Activated T-cell treated with anti-CD3 and anti-CD28 coated beads, Interleukin-2, amount 50 U/mL, for 24 hours (primary cell): ENCODE measurements around the gene PMP22.
"Not testable (repeated sequence)": the region's sequence is repeated elsewhere in the genome, so short reads cannot be mapped to it uniquely, and the experiment has no call there.

ENCODE experiments used
- DNase-seq: peaks from one replicate; pipeline ENCODE4 v3.0.0-alpha.2; 2020
- H3K27ac Mint-ChIP-seq: 2 replicates; pipeline ENCODE4 v1.8.0; 2020; ENCODE audit warnings: mild to moderate bottlenecking, mixed read lengths
- H3K27me3 Mint-ChIP-seq: 2 replicates; pipeline ENCODE4 v1.8.0; 2020; ENCODE audit warnings: mixed read lengths
- H3K36me3 Mint-ChIP-seq: 2 replicates; pipeline ENCODE4 v1.8.0; 2020; ENCODE audit warnings: low read depth, mixed read lengths
- H3K4me1 Mint-ChIP-seq: 2 replicates; pipeline ENCODE4 v1.8.0; 2020; ENCODE audit warnings: low read depth, mixed read lengths
- H3K4me3 Mint-ChIP-seq: 2 replicates; pipeline ENCODE4 v1.8.0; 2020; ENCODE audit warnings: mild to moderate bottlenecking, moderate library complexity, mixed read lengths
- H3K9me3 Mint-ChIP-seq: 2 replicates; pipeline ENCODE4 v1.8.0; 2020; ENCODE audit warnings: mixed read lengths

The PMP22 gene

GRCh38 chr17:15232517-15232915 lies 32.6 kb downstream of the PMP22 start:
- no peaks in the 10 kb centered on the region for H3K9me3 Mint-ChIP-seq
- peaks cover 6% of the 10 kb centered on the region for H3K27me3 Mint-ChIP-seq
- H3K27ac Mint-ChIP-seq: no peak overlapping the region
- H3K4me1 Mint-ChIP-seq: peaks cover 11% of the 10 kb centered on the region
- no peak for DNase-seq
- no peak overlapping the region for H3K4me3 Mint-ChIP-seq
- H3K36me3 Mint-ChIP-seq: no peaks in the 10 kb centered on the region

GRCh38 chr17:15231851-15232516 lies 33.1 kb downstream of the PMP22 start:
- peaks cover 11% of the 10 kb centered on the region for H3K4me1 Mint-ChIP-seq
- no peak for DNase-seq
- H3K4me3 Mint-ChIP-seq: no peak overlapping the region
- H3K36me3 Mint-ChIP-seq: no peaks in the 10 kb centered on the region
- H3K27ac Mint-ChIP-seq: no peak overlapping the region
- H3K27me3 Mint-ChIP-seq: peaks cover 6% of the 10 kb centered on the region
- H3K9me3 Mint-ChIP-seq: no peaks in the 10 kb centered on the region

DNA sequence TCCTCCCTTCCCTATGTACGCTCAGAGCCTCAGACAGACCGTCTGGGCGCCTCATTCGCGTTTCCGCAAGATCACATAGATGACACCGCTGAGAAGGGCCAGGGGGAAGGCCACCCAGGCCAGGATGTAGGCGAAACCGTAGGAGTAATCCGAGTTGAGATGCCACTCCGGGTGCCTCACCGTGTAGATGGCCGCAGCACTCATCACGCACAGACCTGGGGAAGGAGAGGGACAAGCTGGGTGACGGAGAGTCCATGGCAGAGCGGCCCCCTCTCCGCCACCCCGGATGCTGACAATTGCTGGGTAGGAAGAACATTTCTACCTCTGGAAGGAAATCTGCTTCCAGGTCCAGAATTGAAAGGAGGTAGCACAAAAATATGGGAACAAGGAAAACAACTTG lies 34.3 kb downstream of the PMP22 start:
- Mint-ChIP-seq H3K27ac (no peak overlapping the region), H3K4me3 (no peak overlapping the region), H3K4me1 (no peaks in the 10 kb centered on the region), H3K27me3 (peaks cover 3% of the 10 kb centered on the region), H3K9me3 (no peaks in the 10 kb centered on the region), H3K36me3 (no peaks in the 10 kb centered on the region)
- no peak for DNase-seq

DNA sequence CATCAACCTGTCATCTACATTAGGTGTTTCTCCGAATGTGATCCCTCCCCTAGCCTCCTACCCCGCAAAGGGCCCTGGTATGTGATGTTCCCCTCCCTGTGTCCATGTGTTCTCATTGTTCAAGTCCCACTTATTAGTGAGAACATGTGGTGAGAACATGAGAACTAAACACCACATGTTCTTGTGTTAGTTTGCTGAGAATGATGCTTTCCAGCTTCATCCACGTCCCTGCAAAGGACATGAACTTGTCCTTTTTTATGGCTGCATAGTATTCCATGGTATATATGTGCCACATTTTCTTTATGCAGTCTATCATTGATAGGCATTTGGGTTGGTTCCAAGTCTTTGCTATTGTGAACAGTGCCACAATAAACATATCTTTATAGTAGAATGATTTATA lies 43.3 kb downstream of the PMP22 start:
- H3K4me3 Mint-ChIP-seq, H3K27me3 Mint-ChIP-seq, H3K27ac Mint-ChIP-seq, H3K9me3 Mint-ChIP-seq, H3K4me1 Mint-ChIP-seq, DNase-seq, H3K36me3 Mint-ChIP-seq: not testable (repeated sequence)

DNA sequence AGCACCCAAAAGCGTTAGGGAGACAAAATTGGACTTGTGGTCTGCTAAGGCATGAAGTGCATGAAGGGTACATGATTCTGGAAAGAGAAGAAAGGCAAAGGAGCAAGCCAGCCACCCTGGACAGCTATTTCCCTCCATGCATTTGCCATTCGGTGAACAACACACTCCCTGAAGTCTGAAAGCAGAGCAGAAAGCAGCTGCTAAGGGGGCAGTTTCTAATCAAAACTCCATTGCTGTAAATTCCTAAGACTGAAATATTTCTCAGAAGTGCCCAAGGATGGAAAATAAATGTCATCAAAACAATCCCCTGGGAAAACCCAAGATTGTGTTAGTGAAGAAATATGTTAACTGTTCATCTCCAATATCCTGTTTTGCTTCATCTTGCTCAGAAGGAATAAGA lies 44.3 kb downstream of the PMP22 start:
- H3K4me1 Mint-ChIP-seq: no peaks in the 10 kb centered on the region
- H3K4me3 Mint-ChIP-seq: no peak overlapping the region
- no peaks in the 10 kb centered on the region for H3K9me3 Mint-ChIP-seq
- no peak overlapping the region for H3K27ac Mint-ChIP-seq
- H3K36me3 Mint-ChIP-seq: no peaks in the 10 kb centered on the region
- H3K27me3 Mint-ChIP-seq: peaks cover 12% of the 10 kb centered on the region
- DNase-seq: no peak

GRCh38 chr17:15216481-15216880 lies 48.6 kb downstream of the PMP22 start:
- Mint-ChIP-seq H3K9me3 (no peaks in the 10 kb centered on the region), H3K4me1 (no peaks in the 10 kb centered on the region), H3K27ac (no peak overlapping the region), H3K4me3 (no peak overlapping the region), H3K36me3 (no peaks in the 10 kb centered on the region), H3K27me3 (peaks cover 18% of the 10 kb centered on the region)
- DNase-seq: no peak

DNA sequence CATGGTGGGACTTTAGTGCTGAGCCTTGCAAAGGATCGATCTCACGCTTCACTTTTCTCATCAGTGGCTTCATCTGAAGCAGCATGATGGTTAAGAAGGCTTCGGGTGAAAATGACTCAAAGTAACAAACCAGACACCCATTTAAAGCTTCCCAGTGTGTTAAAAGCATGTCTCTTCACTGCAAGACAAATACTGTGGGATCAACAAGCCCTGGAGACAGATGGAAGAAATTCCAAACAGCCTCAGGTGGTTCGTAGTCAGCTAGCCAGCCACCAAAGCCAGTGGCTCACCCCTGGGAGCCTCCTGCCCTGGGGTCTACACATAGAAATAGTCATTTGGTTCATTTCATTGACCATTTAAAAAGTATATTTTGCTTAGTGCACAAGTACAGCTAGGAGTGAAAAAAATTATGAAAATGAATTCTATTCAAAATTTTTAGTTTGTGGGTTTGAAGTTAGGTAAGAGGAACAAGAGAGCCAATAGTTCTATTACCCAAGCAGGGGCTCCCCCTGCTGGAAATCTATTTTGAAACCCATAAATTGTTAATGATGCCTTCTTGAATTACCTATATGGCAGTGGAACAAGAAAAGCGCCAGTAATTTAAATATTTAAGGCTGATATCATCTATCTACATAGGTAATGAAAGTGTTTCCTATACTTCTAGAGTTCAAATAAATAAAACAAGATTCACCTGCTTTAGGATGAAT lies 51.6 kb downstream of the PMP22 start:
- no peak overlapping the region for H3K27ac Mint-ChIP-seq
- peaks cover 18% of the 10 kb centered on the region for H3K27me3 Mint-ChIP-seq
- no peak for DNase-seq
- no peaks in the 10 kb centered on the region for H3K36me3 Mint-ChIP-seq
- no peak overlapping the region for H3K4me3 Mint-ChIP-seq
- H3K4me1 Mint-ChIP-seq: no peaks in the 10 kb centered on the region
- H3K9me3 Mint-ChIP-seq: no peaks in the 10 kb centered on the region

DNA sequence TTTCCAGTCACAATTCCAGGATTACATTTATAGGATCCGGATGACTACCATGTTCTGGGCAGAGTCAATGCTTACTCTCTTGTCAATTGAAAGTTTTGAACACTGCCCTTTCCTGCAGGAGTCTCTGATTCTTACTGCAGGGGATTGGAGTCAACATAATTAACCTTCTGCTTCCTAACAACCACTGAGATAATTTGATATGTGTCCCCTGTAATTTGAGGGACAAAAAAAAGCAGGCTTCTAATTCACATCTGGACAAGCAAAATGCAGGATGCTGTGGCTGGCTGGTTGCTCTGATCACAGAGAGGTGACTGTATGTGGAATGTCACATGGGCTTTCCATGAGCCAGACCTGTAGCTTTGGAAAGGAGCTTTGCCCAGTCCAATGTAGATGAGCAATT lies 54.9 kb downstream of the PMP22 start:
- Mint-ChIP-seq H3K4me3 (no peak overlapping the region), H3K4me1 (no peaks in the 10 kb centered on the region), H3K27ac (no peak overlapping the region), H3K9me3 (no peaks in the 10 kb centered on the region), H3K27me3 (peaks cover 22% of the 10 kb centered on the region), H3K36me3 (no peaks in the 10 kb centered on the region)
- no peak for DNase-seq

GRCh38 chr17:15203062-15203461 lies 62.1 kb downstream of the PMP22 start:
- not testable (repeated sequence) for H3K36me3 Mint-ChIP-seq, H3K4me3 Mint-ChIP-seq, DNase-seq, H3K4me1 Mint-ChIP-seq, H3K27ac Mint-ChIP-seq
- Mint-ChIP-seq H3K9me3 (peaks cover 15% of the 10 kb centered on the region), H3K27me3 (peaks cover 29% of the 10 kb centered on the region)

GRCh38 chr17:15200574-15200973 lies 64.6 kb downstream of the PMP22 start:
- H3K36me3 Mint-ChIP-seq, DNase-seq, H3K4me1 Mint-ChIP-seq, H3K27ac Mint-ChIP-seq, H3K4me3 Mint-ChIP-seq: not testable (repeated sequence)
- peaks cover 19% of the 10 kb centered on the region for H3K27me3 Mint-ChIP-seq
- peaks cover 15% of the 10 kb centered on the region for H3K9me3 Mint-ChIP-seq

GRCh38 chr17:15197229-15197628 lies 67.9 kb downstream of the PMP22 start:
- Mint-ChIP-seq H3K4me1 (no peaks in the 10 kb centered on the region), H3K36me3 (no peaks in the 10 kb centered on the region), H3K4me3 (no peak overlapping the region), H3K27ac (no peak overlapping the region), H3K9me3 (peaks cover 15% of the 10 kb centered on the region), H3K27me3 (peaks cover 35% of the 10 kb centered on the region)
- no peak for DNase-seq

- Mint-ChIP-seq H3K9me3 (peaks cover 7% of the 10 kb centered on the region), H3K4me3 (no peak overlapping the region), H3K27me3 (peaks cover 34% of the 10 kb centered on the region), H3K36me3 (no peaks in the 10 kb centered on the region), H3K4me1 (no peaks in the 10 kb centered on the region), H3K27ac (no peak overlapping the region)
- DNase-seq: no peak
Observed at GRCh38 chr17:15194859-15195277, 70.3 kb downstream of the PMP22 start.

DNA sequence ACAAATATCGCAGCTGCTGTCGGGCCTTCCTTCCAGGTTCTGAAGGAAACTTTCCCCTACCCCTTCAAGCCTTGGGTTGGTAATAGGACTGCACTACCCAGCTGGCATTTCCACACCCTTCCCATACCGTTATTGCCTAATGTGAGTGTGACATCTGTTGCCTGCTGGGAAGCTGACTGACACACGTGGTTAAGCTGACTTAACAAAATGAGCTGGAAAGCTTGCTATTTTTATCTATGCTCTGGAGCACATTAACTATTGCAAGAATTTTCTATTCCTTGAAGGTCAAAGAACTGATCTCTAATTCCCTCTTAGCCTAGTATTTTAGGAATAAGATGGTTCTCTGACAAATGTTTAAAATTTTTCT lies 79.5 kb downstream of the PMP22 start:
- Mint-ChIP-seq H3K4me3 (no peak overlapping the region), H3K36me3 (no peaks in the 10 kb centered on the region), H3K27me3 (peaks cover 16% of the 10 kb centered on the region), H3K27ac (no peak overlapping the region), H3K9me3 (no peaks in the 10 kb centered on the region), H3K4me1 (no peaks in the 10 kb centered on the region)
- DNase-seq: no peak

DNA sequence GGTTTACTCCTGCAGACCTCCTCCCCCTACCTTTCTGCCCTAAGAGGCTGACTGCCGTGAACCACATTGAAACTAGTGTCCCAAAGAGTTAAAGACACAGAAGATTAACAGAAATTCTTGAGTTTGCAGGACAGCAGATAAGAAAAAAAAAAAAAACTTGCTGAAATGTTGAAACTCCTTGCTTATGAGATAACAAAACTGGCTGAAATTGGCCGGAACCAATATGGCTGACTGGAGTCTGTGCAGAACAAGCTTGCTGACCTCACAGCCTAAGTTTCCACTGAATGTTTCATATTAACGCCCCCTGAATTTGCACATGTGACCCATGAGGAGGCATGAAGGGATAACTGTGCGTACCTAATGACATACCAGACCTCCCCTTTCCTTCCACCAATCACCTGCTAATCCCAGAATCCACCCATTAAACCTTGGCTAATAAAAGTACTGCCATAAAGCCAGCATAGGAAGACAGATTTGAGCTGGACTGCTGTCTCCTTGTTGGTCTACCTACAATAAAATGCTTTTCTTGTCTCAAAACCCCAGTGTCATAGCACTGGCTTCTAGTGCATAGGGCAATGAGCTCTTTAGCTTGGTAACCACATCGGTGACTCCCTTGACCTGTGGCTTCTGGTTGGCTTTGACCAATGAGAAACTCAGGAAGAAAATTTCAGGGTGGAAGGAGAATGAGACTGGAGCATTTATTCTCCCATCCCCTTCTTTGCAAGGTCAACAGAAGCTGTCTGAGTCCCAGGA lies 80.1 kb downstream of the PMP22 start:
- no peaks in the 10 kb centered on the region for H3K9me3 Mint-ChIP-seq
- no peaks in the 10 kb centered on the region for H3K4me1 Mint-ChIP-seq
- no peak for DNase-seq
- no peak overlapping the region for H3K27ac Mint-ChIP-seq
- no peaks in the 10 kb centered on the region for H3K36me3 Mint-ChIP-seq
- peaks cover 18% of the 10 kb centered on the region for H3K27me3 Mint-ChIP-seq
- H3K4me3 Mint-ChIP-seq: no peak overlapping the region

DNA sequence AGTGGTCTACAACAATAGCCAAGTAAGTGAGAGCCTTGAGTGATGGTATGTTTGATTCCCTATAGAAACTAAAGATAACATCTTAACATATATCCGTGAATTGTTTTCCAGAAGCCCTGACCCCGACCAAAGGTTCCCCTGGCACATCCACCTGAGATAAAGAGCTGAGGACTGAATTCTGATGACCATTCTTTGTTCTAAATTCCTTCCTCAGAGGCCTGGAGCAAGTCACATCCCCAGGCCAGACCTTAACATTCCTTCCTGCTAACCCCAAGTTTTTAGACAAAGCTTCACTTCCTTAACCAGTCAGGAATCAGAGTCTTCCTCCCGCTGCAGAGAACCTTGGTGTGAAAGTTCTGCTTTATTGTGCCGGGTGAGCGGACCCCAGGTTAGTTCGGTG lies 83.3 kb downstream of the PMP22 start:
- H3K27ac Mint-ChIP-seq: no peak overlapping the region
- DNase-seq: no peak
- H3K36me3 Mint-ChIP-seq: no peaks in the 10 kb centered on the region
- no peaks in the 10 kb centered on the region for H3K9me3 Mint-ChIP-seq
- no peak overlapping the region for H3K4me3 Mint-ChIP-seq
- H3K4me1 Mint-ChIP-seq: no peaks in the 10 kb centered on the region
- H3K27me3 Mint-ChIP-seq: peaks cover 19% of the 10 kb centered on the region
